MCF 10A (cell line): ENCODE results near the gene NAGA. TPM values are rescaled to one million over a fixed set of nuclear protein-coding genes. Genes with fewer than 3 reads are reported as not detected.

Experiments
- BruUV-seq: library from RNA; stranded (reverse); fragments of 400-500 nt; replicated peaks from 2 replicates; lab custom pipeline; 2021; lab: Mats Ljungman, UMichigan
- CTCF ChIA-PET: fragments of 300-600 bp; sonication (Branson Sonifier 250); formaldehyde crosslinking; extraction: SDS; loops from one replicate; lab custom pipeline; 2021; ENCODE audit warnings: antibody characterized with exemption, inconsistent platforms; lab: Yijun Ruan, JAX
- POLR2A ChIA-PET: fragments of 300-600, 350-650 bp; sonication (Branson Sonifier 250); formaldehyde crosslinking; extraction: SDS; loops from one replicate; lab custom pipeline; 2020; ENCODE audit warnings: antibody characterized with exemption, inconsistent platforms; lab: Yijun Ruan, JAX
- DNase-seq: peaks from one replicate; pipeline ENCODE4 v3.0.0-alpha.2; 2018; ENCODE audit not compliant: unreplicated experiment
- H3K27ac Mint-ChIP-seq: one replicate; pipeline ENCODE4 v1.8.0; 2022; ENCODE audit warnings: mild to moderate bottlenecking, low read depth, mixed read lengths; ENCODE audit not compliant: unreplicated experiment
- H3K27me3 Mint-ChIP-seq: one replicate; pipeline ENCODE4 v1.8.0; 2022; ENCODE audit warnings: mixed read lengths; ENCODE audit not compliant: insufficient read depth, unreplicated experiment
- H3K36me3 Mint-ChIP-seq: one replicate; pipeline ENCODE4 v1.8.0; 2022; ENCODE audit warnings: mild to moderate bottlenecking, moderate library complexity, mixed read lengths; ENCODE audit not compliant: insufficient read depth, unreplicated experiment
- H3K4me1 Mint-ChIP-seq: one replicate; pipeline ENCODE4 v1.8.0; 2022; ENCODE audit warnings: mixed read lengths; ENCODE audit not compliant: insufficient read depth, unreplicated experiment
- H3K4me3 Mint-ChIP-seq: one replicate; pipeline ENCODE4 v1.8.0; 2022; ENCODE audit warnings: mild to moderate bottlenecking, moderate library complexity, mixed read lengths; ENCODE audit not compliant: unreplicated experiment
- H3K9me3 Mint-ChIP-seq: one replicate; pipeline ENCODE4 v1.8.0; 2022; ENCODE audit warnings: mixed read lengths; ENCODE audit not compliant: unreplicated experiment
- intact Hi-C: fragments of 100-400 bp; cut with micrococcal nuclease; formaldehyde crosslinking; loops from 2 replicates; pipeline ENCODE4 v1.14.1; 2022
- total RNA-seq: library from RNA; stranded (reverse); gene quantifications from 2 replicates; pipeline ENCODE4 v1.2.3, GENCODE V29; 2022
- TF ChIP-seq, protein P1 (sequence below): fragments of 200-600 bp; IDR thresholded peaks from one replicate; pipeline ENCODE4 v1.8.0; 2022; ENCODE audit warnings: antibody characterized with exemption, mild to moderate bottlenecking; ENCODE audit not compliant: unreplicated experiment

The NAGA gene
- total RNA-seq, 1 experiment from 2014 or later, result 8.0 TPM

DNA sequence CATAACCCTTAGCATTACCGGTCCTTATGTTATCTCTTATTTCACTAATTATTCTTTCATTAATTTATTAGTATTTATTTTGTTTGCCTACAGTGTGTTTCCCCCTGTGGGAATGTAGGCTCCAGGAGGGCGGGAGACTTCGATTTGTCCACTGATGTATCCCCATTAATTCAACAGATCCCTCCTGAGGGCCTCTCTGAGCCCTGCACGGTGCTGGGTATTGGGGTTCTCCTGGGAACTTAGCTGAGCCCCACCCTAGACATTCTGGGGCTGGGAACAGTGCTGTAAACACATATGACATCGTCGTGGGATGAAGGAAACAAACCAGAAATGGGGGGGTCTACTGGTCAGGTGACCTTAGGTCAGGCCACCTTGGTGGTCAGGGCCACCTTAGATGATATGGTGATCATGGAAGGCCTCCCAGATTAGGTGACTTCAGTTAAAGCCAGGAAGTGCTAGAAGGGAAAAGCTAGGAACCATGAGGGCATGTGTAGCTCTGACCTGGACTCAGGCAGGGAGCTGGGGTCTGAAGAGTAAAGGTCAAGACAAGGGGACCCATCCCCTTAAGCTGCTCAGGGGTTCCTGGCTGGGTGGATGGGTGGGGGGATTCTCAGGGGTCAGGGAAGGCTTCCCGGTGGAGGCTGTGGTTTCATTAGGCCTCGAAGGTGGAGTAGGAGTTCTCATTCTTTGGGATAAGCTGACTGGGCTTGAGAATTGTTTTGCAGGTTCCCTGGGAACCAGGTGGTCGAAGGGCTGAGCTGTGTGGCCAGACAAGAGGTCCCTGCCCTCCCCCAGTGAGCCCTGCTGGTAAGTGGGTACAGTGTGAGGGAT lies 4.4 kb upstream of the NAGA start:
- Mint-ChIP-seq H3K4me3 (no peak overlapping the region), H3K4me1 (no peaks in the 10 kb centered on the region), H3K36me3 (peaks cover 9% of the 10 kb centered on the region), H3K27ac (no peak overlapping the region), H3K27me3 (no peaks in the 10 kb centered on the region), H3K9me3 (no peaks in the 10 kb centered on the region)
- ChIA-PET POLR2A (interaction anchor here (0.9 kb wide), 1 partner anchor 13 kb away, joined by 3 read pairs; no protein-coding TSS in a partner anchor), CTCF (interaction anchor here (0.6 to 2.6 kb wide), 5 partner anchors 16 to 302 kb away, joined by 3 to 7 read pairs (median 3); partner anchors contain the start of genes NDUFA6 and SMIM45)
- intact Hi-C loops, result no loop called here
- BruUV-seq, result no TSS peak
- DNase-seq, result no peak
- TF ChIP-seq, protein P1, sequence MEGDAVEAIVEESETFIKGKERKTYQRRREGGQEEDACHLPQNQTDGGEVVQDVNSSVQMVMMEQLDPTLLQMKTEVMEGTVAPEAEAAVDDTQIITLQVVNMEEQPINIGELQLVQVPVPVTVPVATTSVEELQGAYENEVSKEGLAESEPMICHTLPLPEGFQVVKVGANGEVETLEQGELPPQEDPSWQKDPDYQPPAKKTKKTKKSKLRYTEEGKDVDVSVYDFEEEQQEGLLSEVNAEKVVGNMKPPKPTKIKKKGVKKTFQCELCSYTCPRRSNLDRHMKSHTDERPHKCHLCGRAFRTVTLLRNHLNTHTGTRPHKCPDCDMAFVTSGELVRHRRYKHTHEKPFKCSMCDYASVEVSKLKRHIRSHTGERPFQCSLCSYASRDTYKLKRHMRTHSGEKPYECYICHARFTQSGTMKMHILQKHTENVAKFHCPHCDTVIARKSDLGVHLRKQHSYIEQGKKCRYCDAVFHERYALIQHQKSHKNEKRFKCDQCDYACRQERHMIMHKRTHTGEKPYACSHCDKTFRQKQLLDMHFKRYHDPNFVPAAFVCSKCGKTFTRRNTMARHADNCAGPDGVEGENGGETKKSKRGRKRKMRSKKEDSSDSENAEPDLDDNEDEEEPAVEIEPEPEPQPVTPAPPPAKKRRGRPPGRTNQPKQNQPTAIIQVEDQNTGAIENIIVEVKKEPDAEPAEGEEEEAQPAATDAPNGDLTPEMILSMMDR, result no peak

DNA sequence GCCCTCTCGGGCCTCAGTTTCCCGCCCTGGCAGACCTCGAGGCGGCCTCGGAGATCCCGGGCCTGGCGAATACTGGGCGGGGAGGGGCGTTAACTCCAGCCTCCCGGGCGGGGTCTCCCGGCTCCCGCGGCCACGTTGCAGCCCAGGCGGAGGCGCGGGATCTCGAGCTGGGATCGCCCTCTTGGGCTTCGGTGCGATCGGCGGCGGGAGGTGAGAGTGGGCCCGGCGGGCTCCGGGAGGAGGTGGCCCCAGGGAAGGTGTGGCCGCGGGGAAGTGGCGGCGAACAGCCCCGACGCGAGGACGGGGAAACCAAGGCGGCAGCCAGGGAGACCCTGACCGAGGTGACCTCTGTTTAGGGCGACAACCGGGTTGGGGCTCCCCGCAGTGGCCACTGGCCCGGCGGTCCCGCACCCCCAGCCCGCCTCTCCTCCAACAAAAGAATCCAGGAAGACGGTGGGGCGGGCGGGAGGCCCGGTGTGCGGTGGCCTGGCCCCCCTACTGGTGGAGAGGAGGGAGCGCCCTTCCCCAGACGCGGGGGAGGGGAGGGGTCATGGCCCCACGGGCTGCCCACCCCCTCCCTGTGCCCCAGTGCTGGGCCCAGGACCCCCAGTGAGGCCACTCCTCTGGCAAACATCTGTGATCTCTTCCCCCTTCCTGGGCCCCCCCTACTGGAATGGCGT lies 3.7 kb upstream of the NAGA start, which contains the start of gene PHETA2:
PHETA2 (plus strand) TSS at position 117 of the 680 bp plus-strand sequence. CDS start 3,046 bp downstream, outside the sequence.
- Mint-ChIP-seq H3K27me3 (no peaks in the 10 kb centered on the region), H3K9me3 (no peaks in the 10 kb centered on the region), H3K27ac (no peak within 1 kb of the TSS), H3K4me3 (no peak within 1 kb of the TSS), H3K36me3 (peaks cover 3% of the 10 kb centered on the region), H3K4me1 (no peaks in the 10 kb centered on the region)
- POLR2A ChIA-PET, result no interaction called here
- TF ChIP-seq, protein P1, result no peak
- CTCF ChIA-PET, result no interaction called here
- no peak for DNase-seq
- BruUV-seq, result no TSS peak
- intact Hi-C loops, result no loop called here

DNA sequence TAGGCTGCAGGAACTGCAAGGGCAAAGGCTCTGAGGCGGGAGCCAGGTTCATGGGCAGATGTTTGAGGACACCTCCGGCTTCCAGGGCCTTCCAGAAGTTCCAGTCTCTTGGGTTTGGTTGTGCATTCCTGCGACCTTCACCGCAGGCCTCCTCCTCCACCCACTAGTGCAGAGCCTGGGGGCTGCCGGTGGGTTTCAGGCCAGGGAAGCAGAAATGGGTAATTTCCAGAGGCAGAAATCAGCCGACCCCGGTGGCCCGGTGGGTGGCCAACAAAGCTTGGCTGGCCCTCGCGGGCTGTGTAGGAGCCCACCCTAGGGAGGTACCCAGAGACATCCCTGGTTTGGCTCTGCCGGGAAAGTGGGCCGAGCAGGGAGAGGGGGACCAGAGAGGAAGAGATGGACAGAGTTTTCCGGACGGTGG lies 3.0 kb upstream of the NAGA start:
- DNase-seq, result no peak
- TF ChIP-seq, protein P1, result no peak
- H3K27ac Mint-ChIP-seq, result no peak overlapping the region
- H3K9me3 Mint-ChIP-seq, result no peaks in the 10 kb centered on the region
- no peaks in the 10 kb centered on the region for H3K27me3 Mint-ChIP-seq
- no peaks in the 10 kb centered on the region for H3K36me3 Mint-ChIP-seq
- H3K4me1 Mint-ChIP-seq, result no peaks in the 10 kb centered on the region
- no peak overlapping the region for H3K4me3 Mint-ChIP-seq
- intact Hi-C loops, result no loop called here
- ChIA-PET POLR2A (no interaction called here), CTCF (no interaction called here)
- BruUV-seq, result no TSS peak
